ENCODE results near the gene VCP.

DNA sequence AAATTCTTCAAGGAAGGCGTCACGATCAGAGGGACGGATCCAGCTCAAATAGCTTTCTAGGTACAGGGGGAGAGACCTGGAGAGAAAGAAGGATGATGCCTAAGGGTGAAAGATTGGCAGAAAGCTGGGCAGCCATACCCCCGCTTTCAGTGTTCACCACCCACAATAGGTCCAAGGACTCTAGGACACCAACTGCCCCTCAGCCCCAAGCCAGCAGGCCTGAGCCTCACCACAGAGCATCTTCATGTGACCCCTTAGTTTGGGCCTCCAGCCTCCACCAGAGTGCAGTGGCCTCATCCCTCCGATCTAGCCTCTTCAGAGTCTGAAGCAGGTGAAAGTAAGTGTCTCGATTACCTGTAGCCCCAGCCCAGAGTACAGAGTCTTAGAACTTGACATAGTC, 1.7 kb upstream of the VCP start:
- TF ChIP-seq, protein P1, sequence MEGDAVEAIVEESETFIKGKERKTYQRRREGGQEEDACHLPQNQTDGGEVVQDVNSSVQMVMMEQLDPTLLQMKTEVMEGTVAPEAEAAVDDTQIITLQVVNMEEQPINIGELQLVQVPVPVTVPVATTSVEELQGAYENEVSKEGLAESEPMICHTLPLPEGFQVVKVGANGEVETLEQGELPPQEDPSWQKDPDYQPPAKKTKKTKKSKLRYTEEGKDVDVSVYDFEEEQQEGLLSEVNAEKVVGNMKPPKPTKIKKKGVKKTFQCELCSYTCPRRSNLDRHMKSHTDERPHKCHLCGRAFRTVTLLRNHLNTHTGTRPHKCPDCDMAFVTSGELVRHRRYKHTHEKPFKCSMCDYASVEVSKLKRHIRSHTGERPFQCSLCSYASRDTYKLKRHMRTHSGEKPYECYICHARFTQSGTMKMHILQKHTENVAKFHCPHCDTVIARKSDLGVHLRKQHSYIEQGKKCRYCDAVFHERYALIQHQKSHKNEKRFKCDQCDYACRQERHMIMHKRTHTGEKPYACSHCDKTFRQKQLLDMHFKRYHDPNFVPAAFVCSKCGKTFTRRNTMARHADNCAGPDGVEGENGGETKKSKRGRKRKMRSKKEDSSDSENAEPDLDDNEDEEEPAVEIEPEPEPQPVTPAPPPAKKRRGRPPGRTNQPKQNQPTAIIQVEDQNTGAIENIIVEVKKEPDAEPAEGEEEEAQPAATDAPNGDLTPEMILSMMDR (IDR thresholded peaks at IDR 0.05) = no peak
- no peak for TF ChIP-seq POLR2A (IDR thresholded peaks at IDR 0.05)

All from right lobe of liver (tissue), 4 donors.